ENCODE data around the gene PROK1. TPM values are rescaled to one million over a fixed set of nuclear protein-coding genes. Genes with fewer than 3 reads are reported as not detected.

Gene PROK1
- total and polyA plus RNA-seq, 10 of the 15 experiments (the other 5 are each of a cell fraction or from before 2014, with no cell fraction given), result not detected

DNA sequence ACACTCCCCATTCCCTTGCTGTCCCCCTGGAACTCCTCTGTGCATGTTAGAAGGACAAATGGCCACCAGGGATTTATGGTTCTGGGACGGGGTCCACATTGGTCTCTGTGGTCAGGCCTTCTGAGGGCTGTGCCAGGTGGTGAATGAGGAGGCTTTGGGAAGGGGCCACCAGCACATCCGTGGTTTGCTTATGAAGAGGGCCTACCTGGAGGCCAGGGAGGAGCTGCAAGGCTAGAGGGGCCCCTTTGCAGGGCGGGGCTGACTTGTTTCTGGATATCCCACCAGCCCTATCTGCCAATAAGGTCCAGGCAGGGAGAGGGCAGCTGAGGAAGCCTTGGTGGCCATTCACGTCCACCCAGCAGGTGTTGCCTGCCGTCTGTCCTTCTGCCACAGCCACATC, 43.1 kb downstream of the PROK1 start (continued):
- TF ChIP-seq MYB (IDR thresholded peaks at IDR 0.05; ENCODE audit: borderline replicate concordance, low read depth, low read length) (no peak), TCF12 (IDR thresholded peaks at IDR 0.05; ENCODE audit: low read depth, low read length) (no peak), KLF5 (IDR thresholded peaks at IDR 0.05; ENCODE audit: partially characterized antibody) (no peak), MXI1 (IDR thresholded peaks at IDR 0.05; ENCODE audit: low read depth, low read length) (no peak)
- TF ChIP-seq, protein P1, sequence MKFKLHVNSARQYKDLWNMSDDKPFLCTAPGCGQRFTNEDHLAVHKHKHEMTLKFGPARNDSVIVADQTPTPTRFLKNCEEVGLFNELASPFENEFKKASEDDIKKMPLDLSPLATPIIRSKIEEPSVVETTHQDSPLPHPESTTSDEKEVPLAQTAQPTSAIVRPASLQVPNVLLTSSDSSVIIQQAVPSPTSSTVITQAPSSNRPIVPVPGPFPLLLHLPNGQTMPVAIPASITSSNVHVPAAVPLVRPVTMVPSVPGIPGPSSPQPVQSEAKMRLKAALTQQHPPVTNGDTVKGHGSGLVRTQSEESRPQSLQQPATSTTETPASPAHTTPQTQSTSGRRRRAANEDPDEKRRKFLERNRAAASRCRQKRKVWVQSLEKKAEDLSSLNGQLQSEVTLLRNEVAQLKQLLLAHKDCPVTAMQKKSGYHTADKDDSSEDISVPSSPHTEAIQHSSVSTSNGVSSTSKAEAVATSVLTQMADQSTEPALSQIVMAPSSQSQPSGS (IDR thresholded peaks at IDR 0.05; ENCODE audit: low read length), result no peak
- TF ChIP-seq, protein P2, sequence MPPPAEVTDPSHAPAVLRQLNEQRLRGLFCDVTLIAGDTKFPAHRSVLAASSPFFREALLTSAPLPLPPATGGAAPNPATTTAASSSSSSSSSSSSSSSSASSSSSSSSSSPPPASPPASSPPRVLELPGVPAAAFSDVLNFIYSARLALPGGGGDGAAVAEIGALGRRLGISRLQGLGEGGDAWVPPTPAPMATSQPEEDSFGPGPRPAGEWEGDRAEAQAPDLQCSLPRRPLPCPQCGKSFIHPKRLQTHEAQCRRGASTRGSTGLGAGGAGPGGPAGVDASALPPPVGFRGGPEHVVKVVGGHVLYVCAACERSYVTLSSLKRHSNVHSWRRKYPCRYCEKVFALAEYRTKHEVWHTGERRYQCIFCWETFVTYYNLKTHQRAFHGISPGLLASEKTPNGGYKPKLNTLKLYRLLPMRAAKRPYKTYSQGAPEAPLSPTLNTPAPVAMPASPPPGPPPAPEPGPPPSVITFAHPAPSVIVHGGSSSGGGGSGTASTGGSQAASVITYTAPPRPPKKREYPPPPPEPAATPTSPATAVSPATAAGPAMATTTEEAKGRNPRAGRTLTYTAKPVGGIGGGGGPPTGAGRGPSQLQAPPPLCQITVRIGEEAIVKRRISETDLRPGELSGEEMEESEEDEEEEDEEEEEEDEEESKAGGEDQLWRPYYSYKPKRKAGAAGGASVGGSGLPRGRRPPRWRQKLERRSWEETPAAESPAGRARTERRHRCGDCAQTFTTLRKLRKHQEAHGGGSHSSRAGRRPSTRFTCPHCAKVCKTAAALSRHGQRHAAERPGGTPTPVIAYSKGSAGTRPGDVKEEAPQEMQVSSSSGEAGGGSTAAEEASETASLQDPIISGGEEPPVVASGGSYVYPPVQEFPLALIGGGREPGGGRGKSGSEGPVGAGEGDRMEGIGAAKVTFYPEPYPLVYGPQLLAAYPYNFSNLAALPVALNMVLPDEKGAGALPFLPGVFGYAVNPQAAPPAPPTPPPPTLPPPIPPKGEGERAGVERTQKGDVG (CRISPR knock-in tag; IDR thresholded peaks at IDR 0.05), result no peak
